Activated naive CD8-positive, alpha-beta T cell treated with anti-CD3 and anti-CD28 coated beads, Interleukin-2, amount 10 ng/mL, durations not matched to agents 7 days and 5 days (primary cell): ENCODE results near the gene AQP12A. TPM values are rescaled to one million over a fixed set of nuclear protein-coding genes. Genes with fewer than 3 reads are reported as not detected.
"Not testable (repeated sequence)": the region's sequence is repeated elsewhere in the genome, so short reads cannot be mapped to it uniquely, and the experiment has no call there.

Experiments
- ATAC-seq: fragments of 150-1000 bp; cut with Tn5 transposase; one replicate; pipeline ENCODE4 v1.10.0; 2021; ENCODE audit warnings: low read depth, moderate library complexity
- POLR2A ChIA-PET: fragments of 350-600 bp; sonication (Branson Sonifier 250); formaldehyde crosslinking; loops from one replicate; lab custom pipeline; 2021; ENCODE audit warnings: antibody characterized with exemption; lab: Charles Lee
- DNase-seq: peaks from one replicate; pipeline ENCODE4 v3.0.0; 2021
- H3K27ac Mint-ChIP-seq: one replicate; pipeline ENCODE4 v1.8.0; 2022; ENCODE audit warnings: mild to moderate bottlenecking, mixed read lengths
- H3K27me3 Mint-ChIP-seq: one replicate; pipeline ENCODE4 v1.8.0; 2022; ENCODE audit warnings: mild to moderate bottlenecking, moderate library complexity, mixed read lengths
- H3K36me3 Mint-ChIP-seq: one replicate; pipeline ENCODE4 v1.8.0; 2021; ENCODE audit warnings: mild to moderate bottlenecking, mixed read lengths
- H3K4me1 Mint-ChIP-seq: one replicate; pipeline ENCODE4 v1.8.0; 2021; ENCODE audit warnings: mixed read lengths
- H3K4me3 Mint-ChIP-seq: one replicate; pipeline ENCODE4 v1.8.0; 2022; ENCODE audit warnings: mild to moderate bottlenecking, moderate library complexity, mixed read lengths
- H3K9me3 Mint-ChIP-seq: one replicate; pipeline ENCODE4 v1.8.0; 2021; ENCODE audit warnings: mixed read lengths
- total RNA-seq, 2 experiments: library from RNA; stranded (reverse); gene quantifications; one replicate each; pipeline ENCODE4 v1.2.3, GENCODE V29; 2021

AQP12A gene
- total RNA-seq, 2 experiments from 2014 or later, result not detected

GRCh38 chr2:240648155-240648649 is 43.5 kb upstream of the AQP12A start:
- DNase-seq, result no peak
- Mint-ChIP-seq H3K4me1 (peaks cover 10% of the 10 kb centered on the region), H3K27me3 (peaks cover 28% of the 10 kb centered on the region), H3K27ac (no peak overlapping the region), H3K9me3 (peaks cover 4% of the 10 kb centered on the region), H3K4me3 (no peak overlapping the region), H3K36me3 (no peaks in the 10 kb centered on the region)
- ATAC-seq, result no peak
- POLR2A ChIA-PET, result no interaction called here

- POLR2A ChIA-PET, result no interaction called here
- peaks cover 33% of the 10 kb centered on the region for H3K27me3 Mint-ChIP-seq
- peaks cover 4% of the 10 kb centered on the region for H3K9me3 Mint-ChIP-seq
- H3K27ac Mint-ChIP-seq, result no peak overlapping the region
- no peaks in the 10 kb centered on the region for H3K36me3 Mint-ChIP-seq
- H3K4me1 Mint-ChIP-seq, result peaks cover 10% of the 10 kb centered on the region
- DNase-seq, result no peak
- no peak for ATAC-seq
- H3K4me3 Mint-ChIP-seq, result no peak overlapping the region
Observed at GRCh38 chr2:240648650-240649275, 42.9 kb upstream of the AQP12A start.

GRCh38 chr2:240649331-240649730 is 42.3 kb upstream of the AQP12A start:
- H3K27ac Mint-ChIP-seq, result no peak overlapping the region

GRCh38 chr2:240650254-240650965 is 41.3 kb upstream of the AQP12A start:
- no peak overlapping the region for H3K4me3 Mint-ChIP-seq
- no peaks in the 10 kb centered on the region for H3K36me3 Mint-ChIP-seq
- peaks cover 4% of the 10 kb centered on the region for H3K9me3 Mint-ChIP-seq
- POLR2A ChIA-PET, result no interaction called here
- no peak overlapping the region for H3K27ac Mint-ChIP-seq
- H3K27me3 Mint-ChIP-seq, result peaks cover 44% of the 10 kb centered on the region
- peaks cover 8% of the 10 kb centered on the region for H3K4me1 Mint-ChIP-seq
- DNase-seq (no peak), ATAC-seq (no peak)

More at GRCh38 chr2:240649331-240649730, 42.3 kb upstream of the AQP12A start:
- DNase-seq (no peak), ATAC-seq (no peak)
- Mint-ChIP-seq H3K36me3 (no peaks in the 10 kb centered on the region), H3K27me3 (peaks cover 35% of the 10 kb centered on the region), H3K4me3 (no peak overlapping the region), H3K9me3 (peaks cover 4% of the 10 kb centered on the region), H3K4me1 (peaks cover 10% of the 10 kb centered on the region)
- POLR2A ChIA-PET, result no interaction called here

GRCh38 chr2:240651185-240651584 is 40.5 kb upstream of the AQP12A start:
- Mint-ChIP-seq H3K27ac (no peak overlapping the region), H3K4me1 (peaks cover 7% of the 10 kb centered on the region), H3K9me3 (peaks cover 4% of the 10 kb centered on the region), H3K36me3 (no peaks in the 10 kb centered on the region), H3K27me3 (peaks cover 46% of the 10 kb centered on the region), H3K4me3 (no peak overlapping the region)
- ATAC-seq (no peak), DNase-seq (no peak)
- POLR2A ChIA-PET, result no interaction called here

GRCh38 chr2:240655931-240656886 is 35.5 kb upstream of the AQP12A start:
- Mint-ChIP-seq H3K27me3 (peaks cover 58% of the 10 kb centered on the region), H3K9me3 (no peaks in the 10 kb centered on the region), H3K4me1 (peaks cover 10% of the 10 kb centered on the region), H3K27ac (no peak overlapping the region), H3K4me3 (no peak overlapping the region), H3K36me3 (no peaks in the 10 kb centered on the region)
- DNase-seq, result no peak
- peak; percentile 85 for ATAC-seq
- POLR2A ChIA-PET, result interaction anchor here (1.0 to 1.4 kb wide), 3 partner anchors 35 to 91 kb away, joined by 3 to 4 read pairs (median 3); partner anchors contain the start of gene CAPN10

GRCh38 chr2:240659883-240660282 is 31.8 kb upstream of the AQP12A start:
- H3K9me3 Mint-ChIP-seq, POLR2A ChIA-PET, H3K4me1 Mint-ChIP-seq, H3K36me3 Mint-ChIP-seq, DNase-seq, ATAC-seq, H3K27ac Mint-ChIP-seq, H3K4me3 Mint-ChIP-seq: not testable (repeated sequence)
- H3K27me3 Mint-ChIP-seq, result peaks cover 65% of the 10 kb centered on the region

- H3K27ac Mint-ChIP-seq, result no peak overlapping the region
- H3K9me3 Mint-ChIP-seq, result peaks cover 1% of the 10 kb centered on the region
- no peaks in the 10 kb centered on the region for H3K36me3 Mint-ChIP-seq
- H3K4me1 Mint-ChIP-seq, result no peaks in the 10 kb centered on the region
- peaks cover 74% of the 10 kb centered on the region for H3K27me3 Mint-ChIP-seq
- H3K4me3 Mint-ChIP-seq, result no peak overlapping the region
- POLR2A ChIA-PET, result no interaction called here
- no peak for DNase-seq
- ATAC-seq, result no peak
Observed at GRCh38 chr2:240662681-240663080, 29.0 kb upstream of the AQP12A start.

GRCh38 chr2:240663546-240664190 is 28.0 kb upstream of the AQP12A start:
- Mint-ChIP-seq H3K36me3 (no peaks in the 10 kb centered on the region), H3K27me3 (peaks cover 78% of the 10 kb centered on the region), H3K27ac (no peak overlapping the region), H3K4me1 (no peaks in the 10 kb centered on the region), H3K9me3 (peaks cover 1% of the 10 kb centered on the region), H3K4me3 (no peak overlapping the region)
- no peak for ATAC-seq
- POLR2A ChIA-PET, result no interaction called here
- DNase-seq, result no peak

- peaks cover 72% of the 10 kb centered on the region for H3K27me3 Mint-ChIP-seq
- no peak overlapping the region for H3K4me3 Mint-ChIP-seq
- POLR2A ChIA-PET, result no interaction called here
- H3K27ac Mint-ChIP-seq, result no peak overlapping the region
- H3K9me3 Mint-ChIP-seq, result peaks cover 1% of the 10 kb centered on the region
- no peak for DNase-seq
- no peaks in the 10 kb centered on the region for H3K4me1 Mint-ChIP-seq
- H3K36me3 Mint-ChIP-seq, result no peaks in the 10 kb centered on the region
- no peak for ATAC-seq
Observed at GRCh38 chr2:240664622-240665021, 27.0 kb upstream of the AQP12A start.

GRCh38 chr2:240670402-240670801 is 21.3 kb upstream of the AQP12A start:
- H3K27me3 Mint-ChIP-seq, result peaks cover 72% of the 10 kb centered on the region
- no peaks in the 10 kb centered on the region for H3K36me3 Mint-ChIP-seq
- H3K4me3 Mint-ChIP-seq, result no peak overlapping the region
- DNase-seq, result no peak
- POLR2A ChIA-PET, result no interaction called here
- H3K9me3 Mint-ChIP-seq, result no peaks in the 10 kb centered on the region
- H3K4me1 Mint-ChIP-seq, result peaks cover 2% of the 10 kb centered on the region
- H3K27ac Mint-ChIP-seq, result no peak overlapping the region
- no peak for ATAC-seq

- DNase-seq, result no peak
- H3K36me3 Mint-ChIP-seq, result no peaks in the 10 kb centered on the region
- no peaks in the 10 kb centered on the region for H3K9me3 Mint-ChIP-seq
- POLR2A ChIA-PET, result no interaction called here
- ATAC-seq, result no peak
- H3K4me3 Mint-ChIP-seq, result no peak overlapping the region
- H3K27ac Mint-ChIP-seq, result no peak overlapping the region
- H3K27me3 Mint-ChIP-seq, result peaks cover 67% of the 10 kb centered on the region
- H3K4me1 Mint-ChIP-seq, result peaks cover 2% of the 10 kb centered on the region
Observed at GRCh38 chr2:240670950-240671349, 20.7 kb upstream of the AQP12A start.
